ENCODE data around the gene CDH12.

The CDH12 gene

DNA sequence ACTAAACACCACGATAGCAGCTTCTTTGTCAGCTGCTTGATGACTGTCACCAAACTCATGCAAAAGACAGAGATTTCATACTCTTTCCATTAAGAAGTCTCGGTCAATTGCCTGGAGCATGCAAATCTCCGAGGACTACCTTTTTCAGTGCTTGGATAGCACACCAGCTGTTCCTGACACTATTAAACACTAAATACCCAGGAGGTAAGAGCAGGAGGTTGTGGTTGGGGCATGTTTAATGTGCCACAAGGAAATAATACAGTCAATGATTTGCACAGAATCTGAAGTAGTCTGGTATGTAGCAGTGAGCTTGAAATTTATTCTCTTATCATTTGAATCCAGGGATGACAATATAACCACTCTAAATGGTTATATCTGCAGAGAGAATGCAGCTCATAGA, 996.2 kb downstream of the CDH12 start:
- no peak overlapping the region for H3K4me3 ChIP-seq (ENCODE audit: low read depth, low read length)

DNA sequence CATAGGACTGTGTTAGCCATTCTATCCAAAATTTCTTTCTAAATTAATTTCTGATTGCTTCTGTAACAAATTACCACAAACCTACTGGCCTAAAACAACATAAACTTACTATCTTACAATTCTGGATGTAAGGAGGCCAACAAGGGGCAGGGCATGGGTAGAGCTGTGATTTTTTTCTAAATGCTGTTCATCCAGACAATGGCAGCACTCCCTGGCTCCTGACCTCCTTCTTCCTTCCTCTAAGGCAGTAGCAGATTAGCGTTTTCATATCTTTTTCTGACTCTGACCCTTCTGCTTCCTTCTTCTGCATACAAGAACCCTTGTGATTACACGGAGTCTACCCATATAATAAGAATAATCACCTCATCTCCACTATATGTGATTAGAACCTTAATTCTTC, 1005.8 kb downstream of the CDH12 start:
- H3K4me3 ChIP-seq (ENCODE audit: low read depth, low read length): no peak overlapping the region

DNA sequence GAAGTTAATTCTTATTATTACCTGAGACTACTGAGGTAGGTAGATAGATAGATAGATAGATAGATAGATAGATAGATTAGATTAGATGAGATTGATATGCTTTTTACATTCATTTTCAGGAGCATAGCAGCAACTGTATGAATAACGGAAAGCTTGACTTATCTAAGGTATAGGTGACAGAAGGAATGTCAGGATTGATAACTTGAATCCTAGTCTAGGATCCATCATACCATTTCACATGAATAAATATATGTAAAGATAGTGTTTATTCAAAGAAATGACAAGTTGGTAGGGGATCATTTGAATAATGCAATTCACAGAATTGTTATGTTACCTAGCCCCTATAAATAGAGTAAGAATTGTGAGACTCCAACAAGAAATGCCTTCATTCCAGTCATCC, 1008.2 kb downstream of the CDH12 start:
- H3K4me3 ChIP-seq (ENCODE audit: low read depth, low read length): no peak overlapping the region

DNA sequence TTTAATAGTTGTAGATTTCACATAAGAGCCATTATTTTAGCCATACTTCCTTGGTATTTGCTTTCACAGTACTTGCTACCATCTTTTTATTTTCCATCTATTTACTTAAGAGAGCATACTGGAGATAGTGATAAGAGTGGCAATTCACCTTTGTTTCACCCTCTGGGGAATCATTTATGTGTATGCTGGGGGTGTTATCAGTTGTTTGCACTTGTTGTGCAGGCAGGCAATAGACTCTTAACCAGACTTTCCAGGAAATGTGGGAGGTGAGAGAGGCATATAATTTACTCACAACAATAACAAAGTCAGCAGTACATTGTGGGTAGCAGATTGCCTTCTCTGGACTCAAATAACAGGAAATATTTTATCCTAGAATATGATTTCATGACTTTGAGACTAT, 1018.3 kb downstream of the CDH12 start:
- H3K4me3 ChIP-seq (ENCODE audit: low read depth, low read length): no peak overlapping the region

DNA sequence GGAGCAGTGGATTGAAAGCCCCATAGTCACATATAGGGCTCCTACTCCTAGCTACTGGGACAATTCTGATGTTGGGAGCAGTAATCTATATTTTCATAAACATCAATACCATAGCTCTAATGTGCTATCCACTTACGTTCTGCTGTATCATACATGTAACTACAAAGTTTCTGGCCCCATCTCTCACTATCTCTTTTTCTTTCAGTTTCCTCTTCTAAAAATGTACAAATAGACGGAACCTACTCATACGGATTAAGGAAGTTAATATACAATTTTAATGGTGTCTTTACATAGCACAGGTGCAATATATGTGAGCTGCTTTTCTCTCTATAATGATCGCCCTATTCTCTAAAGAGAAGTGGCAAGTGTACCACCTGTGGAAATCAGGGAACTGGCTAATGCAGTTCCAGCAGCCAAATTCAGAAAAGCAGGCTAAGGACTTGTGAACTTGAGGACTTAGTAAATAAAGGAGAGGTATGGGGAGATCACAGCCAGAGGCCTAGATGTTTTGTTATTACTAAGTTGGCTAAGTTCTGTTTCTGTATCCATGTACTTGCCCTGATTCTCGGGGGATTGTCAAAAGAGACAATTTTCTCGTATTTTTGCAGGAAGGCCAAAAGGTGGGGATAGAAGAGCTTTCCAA, 1021.9 kb downstream of the CDH12 start:
- H3K4me3 ChIP-seq (ENCODE audit: low read depth, low read length): no peak overlapping the region

DNA sequence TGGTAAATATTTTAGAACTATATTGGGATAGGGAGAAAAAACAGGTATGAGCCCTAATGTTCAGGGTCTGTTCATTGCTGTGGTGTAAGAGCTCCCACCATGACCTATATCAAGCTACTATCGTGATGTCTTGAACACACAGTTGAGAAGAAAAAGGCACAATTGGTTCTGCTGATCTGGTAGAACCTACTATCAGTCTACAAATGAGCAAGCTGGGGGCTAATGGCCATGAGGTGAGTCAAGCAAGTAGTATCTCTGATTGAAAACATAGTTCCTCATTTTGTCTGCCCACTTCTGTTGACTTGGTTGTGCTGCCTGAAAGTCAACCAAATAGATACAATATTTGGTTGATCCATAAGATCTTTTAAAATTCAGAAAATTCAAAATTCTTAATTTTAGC, 1026.3 kb downstream of the CDH12 start:
- H3K4me3 ChIP-seq (ENCODE audit: low read depth, low read length): no peak overlapping the region

DNA sequence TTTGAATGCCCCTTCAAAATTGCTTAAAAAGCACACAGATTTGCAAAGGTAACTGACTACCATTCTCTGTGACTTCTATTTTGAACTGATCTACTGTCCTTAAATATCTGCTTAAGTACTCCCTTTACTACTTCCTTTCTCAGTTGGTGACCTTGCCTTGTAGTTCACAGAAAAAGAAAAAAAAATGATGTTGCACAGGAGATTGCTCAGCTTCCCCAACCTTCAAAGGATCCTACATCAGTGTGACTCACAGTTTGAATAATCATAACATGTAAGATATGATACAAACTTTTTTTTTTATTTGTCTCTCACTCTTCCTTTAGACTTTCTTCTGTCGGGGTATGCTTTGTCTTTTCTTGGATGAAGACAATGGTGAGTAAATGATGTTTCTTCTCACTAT, 1029.6 kb downstream of the CDH12 start:
- H3K4me3 ChIP-seq (ENCODE audit: low read depth, low read length): no peak overlapping the region

DNA sequence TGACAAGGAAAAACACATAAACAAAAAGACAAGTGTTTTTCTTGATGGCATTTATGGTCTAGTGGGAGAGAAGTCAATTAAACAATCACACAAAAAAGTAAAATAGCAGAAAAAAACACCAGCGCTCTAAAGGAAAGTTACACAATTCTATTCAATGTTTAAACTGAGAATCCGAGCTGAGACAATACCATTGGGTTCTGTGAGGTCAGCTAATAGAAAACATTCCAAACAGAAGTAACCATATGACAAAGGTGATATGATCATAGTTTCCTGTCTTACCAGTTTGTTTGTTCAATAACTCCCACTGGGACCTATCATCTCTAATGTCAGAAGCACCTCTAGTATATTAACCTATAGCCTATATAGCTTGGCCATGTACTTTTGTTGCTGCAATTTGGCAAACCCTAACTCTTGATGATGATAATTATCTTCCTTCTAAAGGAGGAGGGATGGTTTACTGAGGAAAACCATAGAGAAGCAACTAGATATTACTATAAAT, 1030.0 kb downstream of the CDH12 start:
- H3K4me3 ChIP-seq (ENCODE audit: low read depth, low read length): no peak overlapping the region

DNA sequence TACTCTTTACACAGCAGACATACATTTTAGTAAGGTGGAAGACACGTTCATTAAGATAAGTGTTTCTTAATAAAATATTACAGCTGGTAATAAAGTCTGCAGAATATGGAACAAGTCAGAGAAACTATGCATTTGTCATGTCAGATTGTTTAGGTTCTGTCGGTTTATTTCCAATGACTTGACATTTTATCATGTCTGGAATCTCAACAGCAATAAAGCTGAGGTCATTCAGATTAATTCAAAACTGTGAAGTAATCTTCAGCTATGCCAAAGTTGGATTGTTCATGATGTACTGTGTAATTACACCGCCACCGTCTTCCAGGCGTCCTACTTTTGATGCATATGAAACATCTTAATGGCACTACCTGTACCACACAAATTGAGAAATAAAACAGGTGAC, 1032.6 kb downstream of the CDH12 start:
- no peak overlapping the region for H3K4me3 ChIP-seq (ENCODE audit: low read depth, low read length)

DNA sequence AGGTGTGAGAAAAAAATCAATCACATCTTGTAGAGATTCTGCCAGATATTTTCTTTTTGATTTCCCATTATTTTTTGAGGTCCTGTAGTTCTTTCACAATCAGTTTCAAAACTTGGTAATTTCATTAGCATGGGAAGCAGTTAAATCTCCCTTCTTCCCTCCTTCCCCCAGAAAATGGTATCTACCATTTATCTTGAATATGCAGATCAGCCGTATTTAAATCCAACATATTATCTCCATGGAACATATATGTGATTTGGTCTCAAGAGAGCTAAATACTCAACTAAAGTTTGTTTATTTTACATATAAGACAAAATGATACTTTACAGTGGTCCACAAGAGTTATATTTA, 1034.8 kb downstream of the CDH12 start:
- no peak overlapping the region for H3K4me3 ChIP-seq (ENCODE audit: low read depth, low read length)

DNA sequence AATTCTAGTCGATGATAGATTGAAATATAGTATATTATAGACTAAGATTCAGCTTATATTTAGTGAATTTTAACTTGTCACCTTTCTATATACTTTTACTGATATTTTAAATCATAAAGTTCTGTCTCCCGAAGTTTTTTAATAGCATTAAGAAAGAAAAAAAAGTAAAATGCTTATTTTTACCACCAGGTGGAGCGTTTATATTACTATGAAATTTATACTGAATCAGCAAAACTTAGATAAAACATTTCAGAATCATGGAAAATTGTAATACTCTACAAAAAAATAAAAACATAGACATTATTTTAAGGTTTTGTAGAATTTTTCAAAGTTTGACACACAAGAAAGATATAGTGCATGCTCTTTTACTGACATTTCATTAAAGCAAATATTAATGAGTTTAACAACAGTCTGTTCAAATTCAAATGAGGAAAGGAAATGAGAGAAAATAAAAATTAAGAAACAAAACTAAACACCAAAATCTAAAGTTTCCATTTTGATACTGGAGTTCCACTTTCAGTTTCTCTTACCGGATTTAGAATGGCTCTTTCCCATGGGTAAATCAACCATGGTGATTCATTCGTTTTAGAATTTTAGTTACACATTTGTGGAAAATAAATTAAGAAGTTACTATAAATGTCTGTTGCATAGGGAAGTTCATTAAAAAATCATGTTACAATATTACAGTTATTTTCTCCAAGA, 1035.3 kb downstream of the CDH12 start:
- no peak overlapping the region for H3K4me3 ChIP-seq (ENCODE audit: low read depth, low read length)

DNA sequence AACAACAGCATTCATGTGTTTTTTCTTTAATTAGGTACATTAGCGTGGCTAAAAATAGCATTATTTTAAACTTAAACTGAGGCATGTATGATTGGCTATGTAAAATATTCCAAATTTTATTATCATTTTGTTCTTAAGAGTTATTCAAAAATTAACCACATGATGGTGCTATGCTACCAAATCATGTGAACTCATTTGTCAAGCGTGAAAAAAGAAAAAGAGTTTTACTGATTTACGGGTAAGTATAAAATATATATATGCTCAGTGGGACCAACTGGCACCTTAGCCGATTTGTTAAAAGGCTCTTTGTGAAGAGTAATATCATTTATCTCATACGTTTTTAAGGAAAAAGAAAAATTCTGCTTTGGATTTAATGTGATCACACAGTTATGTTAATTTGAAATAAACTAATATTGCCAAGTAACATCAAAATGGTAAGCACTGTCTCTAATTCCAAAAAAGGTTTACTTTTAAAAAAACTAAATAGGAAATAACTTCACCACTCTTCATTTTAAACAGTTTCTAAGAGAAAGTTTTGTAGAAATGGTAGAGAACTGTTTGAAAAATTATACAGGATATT, 1042.3 kb downstream of the CDH12 start:
- H3K4me3 ChIP-seq (ENCODE audit: low read depth, low read length): no peak overlapping the region

DNA sequence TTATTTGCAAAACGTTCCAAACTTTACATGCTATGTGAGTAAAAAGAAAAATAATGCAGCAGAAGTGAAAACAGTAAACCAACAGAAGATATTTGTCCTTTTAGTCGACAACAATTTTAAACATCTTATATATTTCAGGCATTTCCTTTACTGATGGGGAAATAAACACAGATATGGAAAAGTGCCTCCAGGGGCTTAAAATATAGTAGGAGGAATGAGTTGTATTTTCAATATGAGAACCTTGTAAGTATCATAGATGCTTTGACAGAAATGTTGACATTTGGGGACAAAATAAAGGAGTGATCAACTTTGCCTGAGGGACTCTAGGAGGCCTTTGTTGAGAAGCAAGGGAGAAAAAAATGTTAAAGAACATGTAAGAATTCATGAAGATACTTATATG, 1043.5 kb downstream of the CDH12 start:
- H3K4me3 ChIP-seq (ENCODE audit: low read depth, low read length): no peak overlapping the region

DNA sequence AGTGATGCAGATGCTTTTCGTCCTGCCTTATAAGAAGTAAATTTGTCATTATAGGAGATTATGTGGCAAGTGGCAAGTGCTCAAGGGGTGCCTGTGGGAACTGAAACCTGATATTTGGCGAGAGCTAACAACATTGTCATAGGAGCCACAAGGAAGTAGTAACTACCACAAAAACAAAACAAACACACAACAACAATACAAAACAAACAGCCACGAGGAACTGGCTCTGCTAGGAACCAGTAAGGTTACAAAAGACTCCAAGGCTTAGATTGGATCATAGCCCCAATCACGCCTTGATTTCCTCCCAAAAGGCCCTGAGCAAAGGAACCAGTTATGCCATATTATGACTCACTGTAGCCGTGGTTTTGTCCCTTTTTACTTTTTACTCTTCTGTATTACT, 1045.2 kb downstream of the CDH12 start:
- H3K4me3 ChIP-seq (ENCODE audit: low read depth, low read length): no peak overlapping the region

DNA sequence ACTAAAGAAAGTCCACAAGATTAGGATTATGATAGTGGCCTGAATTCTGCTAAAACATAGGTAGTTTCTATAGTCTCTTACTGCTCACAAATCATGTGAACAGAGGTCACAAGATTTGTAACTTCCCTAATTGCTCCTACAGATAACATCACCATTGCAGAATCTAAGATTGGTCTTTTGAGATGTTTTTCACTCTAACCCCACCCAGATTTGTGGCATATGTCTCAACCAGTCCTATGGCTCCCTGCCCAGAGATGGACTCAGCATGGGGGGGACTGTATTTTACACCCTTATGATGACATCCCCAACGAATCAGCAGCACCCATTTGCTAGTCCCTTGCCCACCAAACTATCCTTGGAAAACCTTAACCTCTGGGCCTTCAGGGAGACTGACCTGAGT, 1046.2 kb downstream of the CDH12 start:
- no peak overlapping the region for H3K4me3 ChIP-seq (ENCODE audit: low read depth, low read length)

DNA sequence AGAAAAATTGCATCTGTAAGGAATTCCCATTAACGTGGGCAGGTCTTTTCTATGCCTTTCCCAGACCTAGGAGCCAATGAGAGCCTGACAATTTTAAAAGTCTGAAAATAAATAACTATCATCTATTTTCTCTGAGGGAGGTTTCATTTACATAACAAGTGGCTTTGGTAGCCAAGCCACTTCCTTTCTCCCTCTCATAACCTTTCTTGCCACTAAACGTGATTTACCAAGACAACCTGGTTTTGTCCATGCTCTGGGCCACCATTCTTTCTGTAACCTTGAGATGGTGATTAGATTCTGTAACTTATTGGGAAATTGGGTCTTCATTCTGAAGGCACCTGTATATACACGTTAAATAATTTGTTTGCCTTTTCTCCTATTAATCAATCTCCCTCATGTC, 1046.9 kb downstream of the CDH12 start:
- H3K4me3 ChIP-seq (ENCODE audit: low read depth, low read length): no peak overlapping the region

DNA sequence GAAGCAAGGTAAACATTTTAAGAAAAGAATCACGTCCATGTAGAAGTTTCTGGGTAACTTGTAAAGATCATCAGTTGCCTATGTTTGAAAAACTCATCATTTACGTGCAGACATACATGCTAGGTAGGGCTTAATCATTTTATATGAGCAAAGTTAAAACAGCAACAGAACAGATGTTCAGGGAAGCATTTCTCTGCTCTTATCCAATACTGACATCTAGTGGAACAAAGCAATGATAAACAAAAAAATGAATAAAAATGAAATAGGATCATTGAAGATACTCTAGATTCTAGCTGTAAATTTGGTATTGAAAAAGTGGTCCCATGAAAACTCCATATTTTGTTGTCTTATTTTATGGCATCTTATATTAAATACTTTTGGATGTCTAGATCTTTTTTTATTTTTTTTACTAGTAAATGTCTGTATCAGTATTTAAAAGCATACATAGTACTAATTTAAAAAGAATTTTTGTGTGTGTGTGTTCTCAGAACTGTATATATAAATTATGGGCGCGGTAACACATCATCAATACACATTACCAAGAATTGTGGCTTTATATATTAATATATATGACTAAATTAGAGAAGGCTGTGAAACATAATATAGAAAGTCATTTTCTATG, 1050.2 kb downstream of the CDH12 start:
- no peak overlapping the region for H3K4me3 ChIP-seq (ENCODE audit: low read depth, low read length)

DNA sequence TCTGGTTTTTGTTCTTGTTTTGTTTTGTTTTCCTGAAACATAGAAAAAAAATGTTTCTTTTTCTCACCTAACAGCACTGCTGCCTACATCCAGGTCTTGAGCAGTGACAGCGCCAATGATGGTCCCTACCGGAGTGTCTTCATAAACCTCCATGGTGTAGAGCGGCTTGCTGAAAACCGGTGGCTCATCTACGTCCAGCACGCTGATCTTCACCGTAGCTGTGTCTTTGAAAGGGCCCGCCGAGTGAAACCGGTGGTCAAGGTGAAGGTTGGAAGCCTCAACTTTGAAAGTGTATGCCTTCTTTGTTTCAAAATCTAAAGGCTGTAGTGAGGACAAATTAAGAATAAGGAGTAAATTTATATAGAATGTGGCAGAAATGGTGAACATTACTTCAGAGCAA, 1051.0 kb downstream of the CDH12 start:
- no peak overlapping the region for H3K4me3 ChIP-seq (ENCODE audit: low read depth, low read length)

DNA sequence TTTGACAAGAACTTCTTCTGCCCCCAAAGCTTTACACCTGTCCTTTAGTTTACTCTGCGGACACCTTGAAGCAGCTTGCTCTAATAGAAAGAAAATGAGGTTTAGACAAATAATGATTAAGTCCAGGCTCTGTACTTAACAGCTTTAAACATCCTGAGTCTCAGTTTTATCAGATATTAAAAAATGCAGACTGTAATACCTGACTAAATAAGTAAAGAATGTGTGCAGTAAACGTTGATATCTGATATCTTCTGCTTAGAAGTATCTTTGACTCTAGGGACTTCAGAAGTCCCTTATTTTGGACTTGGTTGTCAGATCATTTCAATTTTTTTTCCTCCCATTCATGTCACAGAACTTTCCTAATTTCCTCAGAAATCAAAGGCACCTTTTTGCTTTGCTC, 1060.4 kb downstream of the CDH12 start:
- no peak overlapping the region for H3K4me3 ChIP-seq (ENCODE audit: low read depth, low read length)

DNA sequence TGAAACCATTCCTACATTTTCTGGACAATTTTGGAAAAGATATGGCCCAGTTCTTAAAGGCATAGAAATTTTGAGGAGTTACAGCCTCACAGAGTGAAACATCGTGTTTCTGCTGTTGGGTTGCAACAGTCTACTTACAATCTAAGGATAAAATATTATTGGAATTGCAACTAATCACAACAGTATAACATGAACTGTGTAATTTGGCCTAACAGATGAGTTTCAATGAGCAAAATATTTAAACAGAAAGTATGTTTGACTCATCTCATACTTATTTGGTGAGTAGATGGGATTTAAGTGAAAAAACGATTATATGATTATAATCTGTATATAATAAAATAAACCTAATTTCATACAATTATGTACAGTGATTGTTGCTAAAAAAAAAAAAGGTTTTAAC, 1061.8 kb downstream of the CDH12 start:
- H3K4me3 ChIP-seq (ENCODE audit: low read depth, low read length): no peak overlapping the region

DNA sequence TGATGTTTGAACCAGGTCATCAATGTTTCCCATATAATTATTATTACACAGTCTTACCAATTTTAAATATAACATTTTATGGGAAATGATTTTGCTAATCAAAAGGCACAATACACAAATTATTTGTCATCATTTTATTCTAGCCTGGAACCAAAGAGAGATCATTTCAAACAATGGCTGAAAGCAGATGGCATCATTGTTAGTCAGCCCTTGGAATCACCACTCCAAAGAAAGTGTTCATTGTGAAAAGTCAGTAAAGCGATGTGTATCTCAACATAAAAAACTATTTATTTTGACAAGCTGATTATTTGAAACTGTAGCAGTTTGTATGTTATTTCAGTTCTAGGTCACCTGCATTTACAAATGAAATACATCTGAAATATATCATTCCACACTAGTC, 1068.7 kb downstream of the CDH12 start:
- H3K4me3 ChIP-seq (ENCODE audit: low read depth, low read length): no peak overlapping the region

DNA sequence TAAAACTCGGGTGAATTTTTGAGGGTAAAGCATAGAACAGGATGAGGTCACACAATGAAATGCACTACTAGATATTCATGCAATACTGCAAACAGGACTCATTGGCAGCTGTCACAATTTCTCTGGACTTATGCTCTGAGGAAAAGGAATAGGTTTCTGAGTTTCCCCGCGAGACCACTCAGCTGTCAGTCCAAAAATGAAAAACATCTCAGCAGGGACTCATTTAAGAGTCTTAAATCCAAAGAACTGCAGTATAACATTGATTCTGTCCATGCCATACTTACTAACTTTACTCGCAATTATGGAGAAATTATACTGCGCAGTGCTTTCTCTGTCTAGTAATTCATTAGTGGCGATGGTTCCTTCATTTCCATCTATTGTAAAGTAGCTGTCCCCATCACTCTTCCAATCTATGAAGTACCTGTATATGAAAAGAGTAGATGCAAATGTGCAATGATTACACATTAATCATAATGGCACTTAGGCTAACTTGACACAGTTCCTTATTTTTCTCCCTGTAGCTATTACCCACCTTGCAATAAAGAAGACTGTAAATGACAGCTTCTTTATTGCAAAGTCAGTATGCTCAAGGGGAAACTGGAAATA, 1070.0 kb downstream of the CDH12 start:
- no peak overlapping the region for H3K4me3 ChIP-seq (ENCODE audit: low read depth, low read length)

Data from iPS-11a (cell line).